ENCODE measurements around the gene PPP1R11.

The PPP1R11 gene

DNA sequence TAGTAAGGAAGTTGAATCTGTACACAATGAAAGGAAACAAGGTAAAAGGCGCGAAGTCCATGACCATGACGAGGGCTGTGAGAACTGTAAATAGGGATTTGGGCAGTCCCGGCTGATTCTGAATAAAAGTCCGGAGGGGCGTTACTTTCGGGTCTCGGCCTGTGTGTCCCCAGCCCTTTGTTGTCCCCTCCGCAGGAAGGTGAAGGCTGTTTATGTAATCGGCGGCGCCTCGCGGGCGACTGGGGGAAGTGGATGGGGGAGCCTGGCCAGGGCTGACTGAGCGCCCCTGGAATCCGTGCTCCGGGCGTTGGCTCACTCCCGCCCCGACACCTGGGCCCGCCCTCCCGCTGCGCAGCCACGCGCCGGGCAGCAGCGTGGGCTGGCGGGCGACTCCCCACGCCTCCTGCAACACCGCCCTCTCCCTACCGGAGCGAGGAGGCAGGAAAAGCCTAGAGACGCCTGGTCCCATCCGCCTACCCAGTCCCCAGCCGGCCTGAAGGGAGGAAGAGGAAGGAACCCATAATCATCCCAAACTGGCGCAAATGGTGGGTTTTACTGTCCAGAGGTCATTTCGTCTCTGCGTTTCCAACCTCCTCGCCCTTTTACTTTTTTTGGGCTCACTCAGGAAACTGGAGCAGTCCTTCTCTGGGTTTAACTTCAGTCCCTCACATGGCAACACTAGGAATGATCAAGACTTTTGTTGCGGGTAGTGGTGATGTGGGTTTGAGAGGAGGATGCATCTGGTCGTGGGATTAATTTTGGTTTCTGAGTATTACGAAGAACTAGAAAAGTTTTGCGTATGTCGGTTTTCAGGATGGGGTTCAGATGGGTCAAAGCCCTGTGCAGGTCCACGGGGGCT, 33.8 kb downstream of the PPP1R11 start:
- peaks cover 22% of the 10 kb centered on the region for H3K27me3 ChIP-seq (ENCODE audit: low read depth, low read length)
- H3K27ac ChIP-seq (ENCODE audit: low read length), result no peak overlapping the region
- peak overlapping the region; percentile 82 for H3K4me3 ChIP-seq (ENCODE audit: low read length)
- no peaks in the 10 kb centered on the region for H3K9me3 ChIP-seq (ENCODE audit: insufficient read depth, low read length)
- no peaks in the 10 kb centered on the region for H3K79me2 ChIP-seq (ENCODE audit: low read length)
- H4K20me1 ChIP-seq (ENCODE audit: insufficient read depth, low read length), result no peaks in the 10 kb centered on the region
- peak overlapping the region; percentile 98 for H3K4me2 ChIP-seq (ENCODE audit: low read length)
- H3K4me1 ChIP-seq (ENCODE audit: low read length), result peaks cover 20% of the 10 kb centered on the region
- H3K9ac ChIP-seq (ENCODE audit: low read length), result 0 out of 2 replicates have a peak overlapping the region, but pooled peaks have one; percentile 42
- H3K36me3 ChIP-seq (replicated peaks; ENCODE audit: low read depth, low read length), result no peaks in the 10 kb centered on the region
- H2AFZ ChIP-seq (ENCODE audit: low read depth, low read length), result no peak overlapping the region
- TF ChIP-seq, protein P1, sequence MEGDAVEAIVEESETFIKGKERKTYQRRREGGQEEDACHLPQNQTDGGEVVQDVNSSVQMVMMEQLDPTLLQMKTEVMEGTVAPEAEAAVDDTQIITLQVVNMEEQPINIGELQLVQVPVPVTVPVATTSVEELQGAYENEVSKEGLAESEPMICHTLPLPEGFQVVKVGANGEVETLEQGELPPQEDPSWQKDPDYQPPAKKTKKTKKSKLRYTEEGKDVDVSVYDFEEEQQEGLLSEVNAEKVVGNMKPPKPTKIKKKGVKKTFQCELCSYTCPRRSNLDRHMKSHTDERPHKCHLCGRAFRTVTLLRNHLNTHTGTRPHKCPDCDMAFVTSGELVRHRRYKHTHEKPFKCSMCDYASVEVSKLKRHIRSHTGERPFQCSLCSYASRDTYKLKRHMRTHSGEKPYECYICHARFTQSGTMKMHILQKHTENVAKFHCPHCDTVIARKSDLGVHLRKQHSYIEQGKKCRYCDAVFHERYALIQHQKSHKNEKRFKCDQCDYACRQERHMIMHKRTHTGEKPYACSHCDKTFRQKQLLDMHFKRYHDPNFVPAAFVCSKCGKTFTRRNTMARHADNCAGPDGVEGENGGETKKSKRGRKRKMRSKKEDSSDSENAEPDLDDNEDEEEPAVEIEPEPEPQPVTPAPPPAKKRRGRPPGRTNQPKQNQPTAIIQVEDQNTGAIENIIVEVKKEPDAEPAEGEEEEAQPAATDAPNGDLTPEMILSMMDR (IDR thresholded peaks at IDR 0.05; ENCODE audit: low read depth, low read length), result no peak
- no peak for TF ChIP-seq EZH2phosphoT487 (IDR thresholded peaks at IDR 0.05; ENCODE audit: low read depth)

GRCh38 chr6:30101444-30102413, 34.7 kb downstream of the PPP1R11 start:
- H4K20me1 ChIP-seq (ENCODE audit: insufficient read depth, low read length), result no peaks in the 10 kb centered on the region
- no peaks in the 10 kb centered on the region for H3K9me3 ChIP-seq (ENCODE audit: insufficient read depth, low read length)
- peak overlapping the region; percentile 98 for H3K4me2 ChIP-seq (ENCODE audit: low read length)
- no peaks in the 10 kb centered on the region for H3K79me2 ChIP-seq (ENCODE audit: low read length)
- H2AFZ ChIP-seq (ENCODE audit: low read depth, low read length), result peak overlapping the region; percentile 70; the same call in 1 of the 2 replicates
- H3K4me3 ChIP-seq (ENCODE audit: low read length), result peak overlapping the region; percentile 82
- H3K4me1 ChIP-seq (ENCODE audit: low read length), result peaks cover 20% of the 10 kb centered on the region
- TF ChIP-seq EZH2phosphoT487 (IDR thresholded peaks at IDR 0.05; ENCODE audit: low read depth), result no peak
- TF ChIP-seq, protein P1 (IDR thresholded peaks at IDR 0.05; ENCODE audit: low read depth, low read length), result 0 out of 2 replicates have a peak, but pooled peaks have one; percentile 7
- H3K9ac ChIP-seq (ENCODE audit: low read length), result peak overlapping the region; percentile 42
- H3K27ac ChIP-seq (ENCODE audit: low read length), result no peak overlapping the region
- H3K27me3 ChIP-seq (ENCODE audit: low read depth, low read length), result peaks cover 22% of the 10 kb centered on the region
- no peaks in the 10 kb centered on the region for H3K36me3 ChIP-seq (replicated peaks; ENCODE audit: low read depth, low read length)

GRCh38 chr6:30102414-30102969, 35.5 kb downstream of the PPP1R11 start:
- H3K9ac ChIP-seq (ENCODE audit: low read length), result peak overlapping the region; percentile 40; the same call in 1 of the 2 replicates

More at GRCh38 chr6:30102414-30102969, 35.5 kb downstream of the PPP1R11 start:
- Histone ChIP-seq H3K4me2 (ENCODE audit: low read length) (peak overlapping the region; percentile 98), H3K27ac (ENCODE audit: low read length) (no peak overlapping the region), H3K4me1 (ENCODE audit: low read length) (peaks cover 20% of the 10 kb centered on the region), H2AFZ (ENCODE audit: low read depth, low read length) (peak overlapping the region; percentile 61), H3K79me2 (ENCODE audit: low read length) (no peaks in the 10 kb centered on the region), H4K20me1 (ENCODE audit: insufficient read depth, low read length) (no peaks in the 10 kb centered on the region), H3K4me3 (ENCODE audit: low read length) (peak overlapping the region; percentile 82), H3K9me3 (ENCODE audit: insufficient read depth, low read length) (no peaks in the 10 kb centered on the region), H3K27me3 (ENCODE audit: low read depth, low read length) (peaks cover 22% of the 10 kb centered on the region), H3K36me3 (replicated peaks; ENCODE audit: low read depth, low read length) (no peaks in the 10 kb centered on the region)
- TF ChIP-seq, protein P1 (IDR thresholded peaks at IDR 0.05; ENCODE audit: low read depth, low read length), result no peak
- TF ChIP-seq EZH2phosphoT487 (IDR thresholded peaks at IDR 0.05; ENCODE audit: low read depth), result no peak

All from OCI-LY3 (cell line).